Stimulated activated CD4-positive, alpha-beta T cell treated with anti-CD3 and anti-CD28 coated beads, Interleukin-12 subunit alpha, Interleukin-12 subunit beta, amount 100 ng/mL, for 4 hours (primary cell): ENCODE results near the gene TMEM151B.

Experiments used
- DNase-seq: peaks from one replicate; pipeline ENCODE4 v3.0.0-alpha.2; 2020

Gene TMEM151B

GRCh38 chr6:44233567-44234100 is 36.6 kb upstream of the TMEM151B start:
- no peak for DNase-seq

GRCh38 chr6:44234101-44235025 is 35.9 kb upstream of the TMEM151B start:
- no peak for DNase-seq

GRCh38 chr6:44235269-44235668 is 35.0 kb upstream of the TMEM151B start:
- no peak for DNase-seq

- no peak for DNase-seq
These were observed 34.2 kb upstream of the TMEM151B start for GRCh38 chr6:44235891-44236516.

GRCh38 chr6:44237021-44237812 is 33.0 kb upstream of the TMEM151B start:
- DNase-seq: peak; percentile 58

GRCh38 chr6:44237813-44238433 is 32.3 kb upstream of the TMEM151B start:
- peak; percentile 72 for DNase-seq

GRCh38 chr6:44238687-44239350 is 31.4 kb upstream of the TMEM151B start:
- DNase-seq: no peak

- DNase-seq: no peak
These were observed 26.9 kb upstream of the TMEM151B start for GRCh38 chr6:44243345-44243744.

- DNase-seq: no peak
These were observed 24.8 kb upstream of the TMEM151B start for GRCh38 chr6:44245391-44245911.

GRCh38 chr6:44245912-44246662 is 24.2 kb upstream of the TMEM151B start:
- peak; percentile 90 for DNase-seq

- DNase-seq: peak; percentile 88
These were observed 23.4 kb upstream of the TMEM151B start, which contains the start of gene HSP90AB1 for GRCh38 chr6:44246663-44247337. TSS of gene HSP90AB1 (plus strand) at chr6:44247101. CDS start at chr6:44248630, 1,529 bp downstream.

- peak; percentile 86 for DNase-seq
These were observed 22.6 kb upstream of the TMEM151B start for GRCh38 chr6:44247338-44248302.

GRCh38 chr6:44248579-44248978 is 21.7 kb upstream of the TMEM151B start:
- no peak for DNase-seq

- DNase-seq: no peak
These were observed 21.0 kb upstream of the TMEM151B start for GRCh38 chr6:44249082-44249748.

- no peak for DNase-seq
These were observed 20.1 kb upstream of the TMEM151B start for GRCh38 chr6:44250067-44250717.

GRCh38 chr6:44250718-44251123 is 19.5 kb upstream of the TMEM151B start:
- no peak for DNase-seq

GRCh38 chr6:44251576-44252524 is 18.4 kb upstream of the TMEM151B start:
- no peak for DNase-seq
